CD4-positive, alpha-beta memory T cell (primary cell): ENCODE measurements around the gene TTC16. TPM values are rescaled to one million over a fixed set of nuclear protein-coding genes. Genes with fewer than 3 reads are reported as not detected.
A peak's percentile ranks its signal among the peaks of the same experiment; 100 is the strongest.

Experiments
- CTCF ChIA-PET: fragments of 350-600 bp; sonication (Branson Sonifier 250); formaldehyde crosslinking; loops from one replicate; lab custom pipeline; 2021; ENCODE audit warnings: inconsistent platforms; ENCODE audit not compliant: partially characterized antibody; lab: Charles Lee
- POLR2A ChIA-PET: fragments of 350-600 bp; sonication (Branson Sonifier 250); formaldehyde crosslinking; loops from one replicate; lab custom pipeline; 2021; ENCODE audit not compliant: partially characterized antibody; lab: Charles Lee
- DNase-seq, 5 donors: peaks; one replicate each; pipeline versions ENCODE4 v3.0.0 to v3.0.0-alpha.2; 2020 to 2022; ENCODE audit warnings: mixed read lengths in 1 of 5
- H3K27ac ChIP-seq: one replicate; pipeline ENCODE4 v1.7.0; 2013; ENCODE audit warnings: low read depth, low read length
- H3K27me3 ChIP-seq: 2 replicates; pipeline ENCODE4 v1.7.0; 2013; ENCODE audit warnings: mild to moderate bottlenecking, low read length, moderate library complexity; ENCODE audit not compliant: insufficient read depth
- H3K36me3 ChIP-seq: 2 replicates; pipeline ENCODE4 v1.7.0; 2013; ENCODE audit warnings: mild to moderate bottlenecking, low read length, moderate library complexity; ENCODE audit not compliant: insufficient read depth
- H3K4me1 ChIP-seq: 2 replicates; pipeline ENCODE4 v1.7.0; 2013; ENCODE audit warnings: mild to moderate bottlenecking, low read length, moderate library complexity; ENCODE audit not compliant: insufficient read depth
- H3K4me3 ChIP-seq, 2 donors: one replicate each; pipeline ENCODE4 v1.7.0; 2013; ENCODE audit warnings: low read length in 2 of 2, mild to moderate bottlenecking in 1 of 2
- H3K9me3 ChIP-seq, 2 donors: one replicate each; pipeline ENCODE4 v1.7.0; 2013; ENCODE audit warnings: low read length in 2 of 2, control low read depth in 1 of 2; ENCODE audit not compliant: control insufficient read depth in 1 of 2
- H3K27ac Mint-ChIP-seq, 7 donors: one replicate each; pipeline ENCODE4 v1.8.0; 2020 to 2021; ENCODE audit warnings: mixed read lengths in 7 of 7, mild to moderate bottlenecking in 6 of 7, inconsistent platforms in 3 of 7, moderate library complexity in 3 of 7
- H3K27me3 Mint-ChIP-seq, 2 donors: one replicate each; pipeline ENCODE4 v1.8.0; 2020 to 2021; ENCODE audit warnings: mixed read lengths in 2 of 2
- H3K36me3 Mint-ChIP-seq, 2 donors: one replicate each; pipeline ENCODE4 v1.8.0; 2020 to 2021; ENCODE audit warnings: mixed read lengths in 2 of 2, inconsistent platforms in 1 of 2, mild to moderate bottlenecking in 1 of 2
- H3K4me1 Mint-ChIP-seq, 4 donors: one replicate each; pipeline ENCODE4 v1.8.0; 2020 to 2021; ENCODE audit warnings: mixed read lengths in 4 of 4, mild to moderate bottlenecking in 1 of 4
- H3K4me3 Mint-ChIP-seq, 8 donors: one replicate each; pipeline ENCODE4 v1.8.0; 2020 to 2021; ENCODE audit warnings: mixed read lengths in 8 of 8, mild to moderate bottlenecking in 7 of 8, moderate library complexity in 6 of 8, inconsistent platforms in 3 of 8
- H3K9me3 Mint-ChIP-seq, 8 donors: one replicate each; pipeline ENCODE4 v1.8.0; 2020 to 2021; ENCODE audit warnings: mixed read lengths in 8 of 8, mild to moderate bottlenecking in 5 of 8, inconsistent platforms in 3 of 8, moderate library complexity in 1 of 8
- intact Hi-C: fragments of 100-400 bp; cut with micrococcal nuclease; formaldehyde crosslinking; loops from one replicate; pipeline ENCODE4 v1.15.1; 2023
- polyA plus RNA-seq, 2 donors: library from polyadenylated mRNA; unstranded; fragments of 300-500 nt; fragmentation: Illumina TruSeq; gene quantifications; one replicate each; pipeline ENCODE4 v1.2.3, GENCODE V29; 2021
- total RNA-seq, 2 experiments: library from RNA; stranded (reverse); gene quantifications; one replicate each; pipeline ENCODE4 v1.2.3, GENCODE V29; 2021

The TTC16 gene
- total and polyA plus RNA-seq, 4 experiments from 2014 or later, result 0.09 to 2.6 (median 2.1) TPM

- peaks cover 52% of the 10 kb centered on the region for H3K4me1 ChIP-seq
These were observed 48.1 kb downstream of the TTC16 start for GRCh38 chr9:127763918-127764384.

GRCh38 chr9:127765418-127765817 lies 49.5 kb downstream of the TTC16 start:
- Histone ChIP-seq H3K27ac (peak overlapping the region; percentile 67), H3K4me1 (peaks cover 67% of the 10 kb centered on the region), H3K9me3 (no peaks in the 10 kb centered on the region), H3K4me3 (no peak overlapping the region), H3K27me3 (no peaks in the 10 kb centered on the region), H3K36me3 (peaks cover 11% of the 10 kb centered on the region)
- ChIA-PET CTCF (interaction anchor here (0.8 to 10.6 kb wide), 8 partner anchors 19 to 177 kb away, joined by 3 to 128 read pairs (median 6); partner anchors contain the start of genes CDK9 and TOR2A), POLR2A (interaction anchor here (1.0 to 15.3 kb wide), 6 partner anchors 11 to 172 kb away, joined by 3 to 377 read pairs (median 6); partner anchors contain the start of genes CDK9, DPM2, FPGS and SH2D3C)
- Mint-ChIP-seq H3K27me3 (no peaks in the 10 kb centered on the region), H3K27ac (peak overlapping the region; percentile 36 to 98 (median 79)), H3K9me3 (no peaks in the 10 kb centered on the region), H3K36me3 (peaks cover 33 to 57% of the 10 kb centered on the region in 2 donors), H3K4me3 (peak overlapping the region in 2 of 8 donors; percentile 22 to 38), H3K4me1 (peaks cover 47 to 80% (median 68%) of the 10 kb centered on the region in 4 donors)
- intact Hi-C loops, result no loop called here
- no peak for DNase-seq

More at GRCh38 chr9:127763918-127764384, 48.1 kb downstream of the TTC16 start:
- peaks cover 33 to 56% of the 10 kb centered on the region in 2 donors for H3K36me3 Mint-ChIP-seq
- Histone ChIP-seq H3K9me3 (no peaks in the 10 kb centered on the region), H3K27ac (peak overlapping the region; percentile 24), H3K36me3 (peaks cover 11% of the 10 kb centered on the region), H3K27me3 (no peaks in the 10 kb centered on the region), H3K4me3 (no peak overlapping the region)
- POLR2A ChIA-PET, result interaction anchor here (2.1 to 15.3 kb wide), 2 partner anchors 19 to 20 kb away, joined by 6 to 377 read pairs; partner anchors contain the start of genes CDK9 and SH2D3C
- intact Hi-C loops, result no loop called here
- peak overlapping the region; percentile 22 to 98 (median 84) for H3K27ac Mint-ChIP-seq
- H3K9me3 Mint-ChIP-seq, result no peaks in the 10 kb centered on the region
- peaks cover 39 to 67% (median 56%) of the 10 kb centered on the region in 4 donors for H3K4me1 Mint-ChIP-seq
- no peak for DNase-seq
- no peaks in the 10 kb centered on the region for H3K27me3 Mint-ChIP-seq
- CTCF ChIA-PET, result interaction anchor here (0.9 to 10.6 kb wide), 7 partner anchors 14 to 106 kb away, joined by 3 to 128 read pairs (median 3); partner anchors contain the start of genes CDK9, SH2D3C and TOR2A
- peak overlapping the region in 1 of 8 donors; percentile 6 for H3K4me3 Mint-ChIP-seq

GRCh38 chr9:127767410-127767809 lies 51.5 kb downstream of the TTC16 start:
- Histone ChIP-seq H3K36me3 (peaks cover 5% of the 10 kb centered on the region), H3K27ac (peak overlapping the region; percentile 67), H3K4me1 (peaks cover 78% of the 10 kb centered on the region), H3K27me3 (no peaks in the 10 kb centered on the region), H3K4me3 (no peak overlapping the region), H3K9me3 (no peaks in the 10 kb centered on the region)
- no peaks in the 10 kb centered on the region for H3K27me3 Mint-ChIP-seq
- DNase-seq, result no peak
- H3K27ac Mint-ChIP-seq, result peak overlapping the region; percentile 88 to 98 (median 94)
- POLR2A ChIA-PET, result interaction anchor here (0.8 to 15.3 kb wide), 12 partner anchors 9 to 163 kb away, joined by 3 to 377 read pairs (median 4); partner anchors contain the start of genes CDK9, PIP5KL1, SH2D3C and TOR2A
- peak overlapping the region in 7 of 8 donors; percentile 27 to 88 (median 74) for H3K4me3 Mint-ChIP-seq
- H3K4me1 Mint-ChIP-seq, result peaks cover 55 to 96% (median 80%) of the 10 kb centered on the region in 4 donors
- CTCF ChIA-PET, result interaction anchor here (0.7 to 10.6 kb wide), 9 partner anchors 9 to 179 kb away, joined by 3 to 128 read pairs (median 6); partner anchors contain the start of genes CDK9, FPGS and TOR2A
- peaks cover 31 to 64% of the 10 kb centered on the region in 2 donors for H3K36me3 Mint-ChIP-seq
- intact Hi-C loops, result no loop called here
- H3K9me3 Mint-ChIP-seq, result no peaks in the 10 kb centered on the region

GRCh38 chr9:127767909-127768331 lies 52.0 kb downstream of the TTC16 start:
- Mint-ChIP-seq H3K9me3 (no peaks in the 10 kb centered on the region), H3K36me3 (peaks cover 27 to 63% of the 10 kb centered on the region in 2 donors), H3K27me3 (no peaks in the 10 kb centered on the region), H3K27ac (peak overlapping the region; percentile 92 to 98 (median 96)), H3K4me1 (peaks cover 50 to 91% (median 76%) of the 10 kb centered on the region in 4 donors), H3K4me3 (peak overlapping the region in 6 of 8 donors; percentile 4 to 88 (median 74))
- intact Hi-C loops, result no loop called here
- Histone ChIP-seq H3K9me3 (no peaks in the 10 kb centered on the region), H3K27ac (peak overlapping the region; percentile 67), H3K4me1 (peaks cover 83% of the 10 kb centered on the region), H3K27me3 (no peaks in the 10 kb centered on the region), H3K36me3 (peaks cover 7% of the 10 kb centered on the region), H3K4me3 (no peak overlapping the region)
- no peak for DNase-seq
- ChIA-PET POLR2A (interaction anchor here (0.8 to 15.3 kb wide), 9 partner anchors 8 to 162 kb away, joined by 3 to 377 read pairs (median 4); partner anchors contain the start of genes CDK9, PIP5KL1, SH2D3C and TOR2A), CTCF (interaction anchor here (0.7 to 10.6 kb wide), 7 partner anchors 8 to 148 kb away, joined by 3 to 128 read pairs (median 5); partner anchors contain the start of genes CDK9, FPGS and TOR2A)

- Histone ChIP-seq H3K27ac (peak overlapping the region; percentile 67), H3K4me1 (peaks cover 90% of the 10 kb centered on the region), H3K9me3 (no peaks in the 10 kb centered on the region), H3K4me3 (no peak overlapping the region), H3K36me3 (peaks cover 15% of the 10 kb centered on the region), H3K27me3 (no peaks in the 10 kb centered on the region)
- Mint-ChIP-seq H3K36me3 (peaks cover 19 to 61% of the 10 kb centered on the region in 2 donors), H3K4me3 (peak overlapping the region in 7 of 8 donors; percentile 57 to 79 (median 69)), H3K27ac (peak overlapping the region; percentile 92 to 99 (median 98)), H3K4me1 (peaks cover 50 to 87% (median 72%) of the 10 kb centered on the region in 4 donors), H3K9me3 (no peaks in the 10 kb centered on the region), H3K27me3 (no peaks in the 10 kb centered on the region)
- intact Hi-C loops, result no loop called here
- DNase-seq, result no peak
- CTCF ChIA-PET, result interaction anchor here (0.7 to 10.6 kb wide), 7 partner anchors 10 to 152 kb away, joined by 3 to 128 read pairs (median 7); partner anchors contain the start of genes CDK9 and TOR2A
- POLR2A ChIA-PET, result interaction anchor here (0.6 to 15.3 kb wide), 4 partner anchors 7 to 33 kb away, joined by 3 to 377 read pairs (median 30); partner anchors contain the start of genes CDK9, SH2D3C and TOR2A
These were observed 52.8 kb downstream of the TTC16 start for GRCh38 chr9:127768698-127769097.

- H3K36me3 ChIP-seq, result peaks cover 19% of the 10 kb centered on the region
- intact Hi-C loops, result no loop called here
- Mint-ChIP-seq H3K9me3 (no peaks in the 10 kb centered on the region), H3K4me1 (peaks cover 47 to 86% (median 70%) of the 10 kb centered on the region in 4 donors), H3K27ac (peak overlapping the region; percentile 92 to 99 (median 98)), H3K36me3 (peaks cover 18 to 60% of the 10 kb centered on the region in 2 donors), H3K4me3 (peak overlapping the region in 7 of 8 donors; percentile 57 to 79 (median 69)), H3K27me3 (no peaks in the 10 kb centered on the region)
- H3K27me3 ChIP-seq, result no peaks in the 10 kb centered on the region
- DNase-seq, result no peak
- H3K4me1 ChIP-seq, result peaks cover 90% of the 10 kb centered on the region
- H3K9me3 ChIP-seq, result no peaks in the 10 kb centered on the region
- ChIA-PET CTCF (interaction anchor here (0.7 to 10.6 kb wide), 7 partner anchors 10 to 180 kb away, joined by 3 to 128 read pairs (median 7); partner anchors contain the start of genes CDK9 and TOR2A), POLR2A (interaction anchor here (0.7 to 15.3 kb wide), 5 partner anchors 15 to 212 kb away, joined by 3 to 377 read pairs (median 4); partner anchors contain the start of genes CDK9, EEIG1, SH2D3C and TOR2A)
- H3K4me3 ChIP-seq, result no peak overlapping the region
- peak overlapping the region; percentile 67 for H3K27ac ChIP-seq
These were observed 53.2 kb downstream of the TTC16 start for GRCh38 chr9:127769101-127769500.
